PC-9 (cell line): ENCODE data around the gene RNF130. TPM values are rescaled to one million over a fixed set of nuclear protein-coding genes. Genes with fewer than 3 reads are reported as not detected.
"Not testable (repeated sequence)": the region's sequence is repeated elsewhere in the genome, so short reads cannot be mapped to it uniquely, and the experiment has no call there.

Source experiments
- BruUV-seq: library from RNA; stranded (reverse); fragments of 400-500 nt; replicated peaks from 2 replicates; lab custom pipeline; 2021; lab: Mats Ljungman, UMichigan
- CTCF ChIA-PET: fragments of 300-600 bp; sonication (Branson Sonifier 250); formaldehyde crosslinking; loops from one replicate; lab custom pipeline; 2022; ENCODE audit warnings: antibody characterized with exemption; lab: Charles Lee
- POLR2A ChIA-PET: fragments of 300-600 bp; sonication (Branson Sonifier 250); formaldehyde crosslinking; loops from one replicate; lab custom pipeline; 2022; ENCODE audit warnings: antibody characterized with exemption; ENCODE audit not compliant: unreplicated experiment; lab: Charles Lee
- DNase-seq, 2 experiments: peaks; one replicate each; pipeline versions ENCODE4 v3.0.0 to v3.0.0-alpha.2; 2015 to 2022; ENCODE audit warnings: mixed read lengths in 1 of 2
- H2AFZ ChIP-seq: fragments of 200-600 bp; sonication (generic); 2 replicates; pipeline ENCODE4 v1.8.1; 2017; ENCODE audit warnings: antibody characterized with exemption
- H3F3A ChIP-seq: fragments of 200-600 bp; sonication (generic); 2 replicates; pipeline ENCODE4 v1.8.1; 2017; ENCODE audit warnings: antibody characterized with exemption, mild to moderate bottlenecking, low read depth; ENCODE audit not compliant: insufficient read depth
- H3K27ac ChIP-seq: fragments of 200-600 bp; sonication (generic); 2 replicates; pipeline ENCODE4 v1.6.1; 2016; ENCODE audit warnings: mixed run types
- H3K27me3 ChIP-seq: fragments of 200-600 bp; sonication (generic); 2 replicates; pipeline ENCODE4 v1.6.1; 2016; ENCODE audit warnings: low read depth, mixed run types; ENCODE audit not compliant: insufficient read depth
- H3K36me3 ChIP-seq: fragments of 200-600 bp; sonication (generic); 2 replicates; pipeline ENCODE4 v1.6.1; 2016; ENCODE audit warnings: low read depth, mixed run types
- H3K4me1 ChIP-seq: fragments of 200-600 bp; sonication (generic); replicated peaks from 2 replicates; pipeline ENCODE4 v1.6.1; 2016; ENCODE audit warnings: mixed run types; ENCODE audit not compliant: insufficient read depth
- H3K4me2 ChIP-seq: fragments of 200-600 bp; sonication (generic); 2 replicates; pipeline ENCODE4 v1.6.1; 2017; ENCODE audit warnings: mixed run types
- H3K4me3 ChIP-seq: fragments of 200-600 bp; sonication (generic); 2 replicates; pipeline ENCODE4 v1.6.1; 2016; ENCODE audit warnings: mixed run types
- H3K79me2 ChIP-seq: fragments of 200-600 bp; sonication (generic); 2 replicates; pipeline ENCODE4 v1.6.1; 2017; ENCODE audit warnings: low read depth, mixed run types
- H3K9me2 ChIP-seq: fragments of 200-600 bp; sonication (generic); 2 replicates; pipeline ENCODE4 v1.8.1; 2017; ENCODE audit warnings: mild to moderate bottlenecking; ENCODE audit not compliant: insufficient read depth
- H3K9me3 ChIP-seq: fragments of 200-600 bp; sonication (generic); 2 replicates; pipeline ENCODE4 v1.8.1; 2016; ENCODE audit warnings: low read depth; ENCODE audit not compliant: insufficient read depth
- H4K20me1 ChIP-seq: fragments of 200-600 bp; sonication (generic); 2 replicates; pipeline ENCODE4 v1.8.1; 2017; ENCODE audit not compliant: insufficient read depth
- EZH2 ChIP-seq: fragments of 200-600 bp; sonication (generic); IDR thresholded peaks from 2 replicates; pipeline ENCODE4 v1.8.0; 2017; ENCODE audit warnings: antibody characterized with exemption, low read depth
- intact Hi-C: fragments of 100-400 bp; cut with micrococcal nuclease; formaldehyde crosslinking; loops from one replicate; pipeline ENCODE4 v1.10.0; 2022; ENCODE audit not compliant: unreplicated experiment
- total RNA-seq: library from RNA; stranded (reverse); gene quantifications from 2 replicates; pipeline ENCODE4 v1.2.3, GENCODE V29; 2021
- TF ChIP-seq, protein P1 (sequence below): fragments of 200-600 bp; sonication (generic); conservative IDR thresholded peaks from 2 replicates; pipeline ENCODE4 v1.6.1; 2017; ENCODE audit warnings: mixed run types, antibody characterized with exemption, mild to moderate bottlenecking, moderate library complexity

Gene RNF130
- total RNA-seq, 1 experiment from 2014 or later = 49.6 TPM

DNA sequence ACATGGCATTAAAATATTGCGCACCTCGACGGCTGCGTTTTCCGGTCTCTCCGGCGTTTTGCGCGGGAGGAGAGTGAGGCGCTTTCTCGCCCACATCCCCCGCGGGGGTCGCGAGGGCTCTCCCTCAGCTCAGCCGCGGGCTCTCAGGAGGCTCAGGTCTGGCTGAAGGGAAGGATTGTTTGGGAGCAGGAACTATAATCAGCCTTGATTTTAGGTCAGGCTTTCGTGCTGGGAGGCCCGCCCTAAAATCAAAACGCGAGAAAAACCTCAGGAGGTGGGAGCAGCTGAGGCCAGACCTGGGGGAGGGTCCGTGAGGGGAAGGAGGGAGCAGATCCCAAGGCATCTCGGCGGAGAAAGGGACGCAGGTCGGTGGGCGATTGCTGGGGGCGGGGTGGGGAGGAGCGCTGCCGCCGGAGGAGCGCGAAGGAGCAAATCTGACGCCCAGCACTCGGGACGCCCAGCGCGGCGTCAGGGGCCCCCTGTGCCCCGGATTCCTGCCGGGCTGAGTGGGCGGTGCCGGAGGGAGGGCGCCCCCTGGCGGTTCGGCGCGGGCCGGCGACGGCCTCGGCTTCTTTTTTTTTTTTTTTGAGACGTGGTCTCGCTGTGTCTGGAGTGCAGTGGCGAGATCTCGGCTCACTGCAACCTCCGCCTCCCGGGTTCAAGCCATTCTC is 18.7 kb upstream of the RNF130 start:
- ChIA-PET CTCF (interaction anchor here (0.6 to 1.1 kb wide), 5 partner anchors 33 to 355 kb away, joined by 3 to 9 read pairs (median 5); no protein-coding TSS in a partner anchor), POLR2A (no interaction called here)
- Histone ChIP-seq H4K20me1 (no peaks in the 10 kb centered on the region), H3K4me1 (peaks cover 8% of the 10 kb centered on the region), H3K9me2 (no peaks in the 10 kb centered on the region), H3K27ac (no peak overlapping the region), H3K79me2 (no peaks in the 10 kb centered on the region), H3K27me3 (no peaks in the 10 kb centered on the region), H2AFZ (peak overlapping the region; percentile 68; the same call in 1 of the 2 replicates), H3K9me3 (no peaks in the 10 kb centered on the region), H3K36me3 (no peaks in the 10 kb centered on the region), H3K4me3 (peak overlapping the region; percentile 41; the same call in 1 of the 2 replicates), H3F3A (peaks cover 8% of the 10 kb centered on the region; the same call in 1 of the 2 replicates), H3K4me2 (peak overlapping the region; percentile 61)
- BruUV-seq = no TSS peak
- DNase-seq = peak in 1 of 2 experiments; percentile 84
- TF ChIP-seq, protein P1, sequence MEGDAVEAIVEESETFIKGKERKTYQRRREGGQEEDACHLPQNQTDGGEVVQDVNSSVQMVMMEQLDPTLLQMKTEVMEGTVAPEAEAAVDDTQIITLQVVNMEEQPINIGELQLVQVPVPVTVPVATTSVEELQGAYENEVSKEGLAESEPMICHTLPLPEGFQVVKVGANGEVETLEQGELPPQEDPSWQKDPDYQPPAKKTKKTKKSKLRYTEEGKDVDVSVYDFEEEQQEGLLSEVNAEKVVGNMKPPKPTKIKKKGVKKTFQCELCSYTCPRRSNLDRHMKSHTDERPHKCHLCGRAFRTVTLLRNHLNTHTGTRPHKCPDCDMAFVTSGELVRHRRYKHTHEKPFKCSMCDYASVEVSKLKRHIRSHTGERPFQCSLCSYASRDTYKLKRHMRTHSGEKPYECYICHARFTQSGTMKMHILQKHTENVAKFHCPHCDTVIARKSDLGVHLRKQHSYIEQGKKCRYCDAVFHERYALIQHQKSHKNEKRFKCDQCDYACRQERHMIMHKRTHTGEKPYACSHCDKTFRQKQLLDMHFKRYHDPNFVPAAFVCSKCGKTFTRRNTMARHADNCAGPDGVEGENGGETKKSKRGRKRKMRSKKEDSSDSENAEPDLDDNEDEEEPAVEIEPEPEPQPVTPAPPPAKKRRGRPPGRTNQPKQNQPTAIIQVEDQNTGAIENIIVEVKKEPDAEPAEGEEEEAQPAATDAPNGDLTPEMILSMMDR = peak; percentile 82
- no peak for TF ChIP-seq EZH2
- intact Hi-C loops = loop anchor here (5.0 kb wide), 1 partner anchor 183 kb away; the partner anchor contains the start of gene TBC1D9B

DNA sequence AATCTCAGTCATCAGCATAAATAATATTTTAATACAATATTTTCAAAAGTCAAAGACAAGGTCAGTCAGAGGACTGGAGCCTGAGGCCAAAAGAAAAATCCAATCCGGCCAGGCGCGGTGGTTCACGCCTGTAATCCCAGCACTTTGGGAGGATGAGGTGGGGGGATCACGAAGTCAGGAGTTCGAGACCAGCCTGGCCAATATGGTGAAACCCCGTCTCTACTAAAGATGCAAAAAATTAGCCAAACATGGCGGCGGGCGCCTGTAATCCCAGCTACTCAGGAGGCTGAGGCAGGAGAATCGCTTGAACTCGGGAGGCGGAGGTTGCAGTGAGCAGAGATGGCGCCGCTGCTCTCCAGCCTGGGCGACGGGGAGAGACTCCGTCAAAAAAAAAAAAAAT is 18.1 kb upstream of the RNF130 start:
- H3K4me2 ChIP-seq, BruUV-seq, DNase-seq, H3K27ac ChIP-seq, H3K4me3 ChIP-seq, H3K27me3 ChIP-seq, H3K9me2 ChIP-seq, H2AFZ ChIP-seq, POLR2A ChIA-PET, H3K36me3 ChIP-seq, H3K79me2 ChIP-seq, H3K9me3 ChIP-seq, H4K20me1 ChIP-seq: not testable (repeated sequence)
- CTCF ChIA-PET = interaction anchor here (0.6 to 0.7 kb wide), 2 partner anchors 225 to 269 kb away, joined by 3 to 5 read pairs; no protein-coding TSS in a partner anchor
- Histone ChIP-seq H3F3A (peaks cover 14% of the 10 kb centered on the region; the same call in 1 of the 2 replicates), H3K4me1 (peaks cover 14% of the 10 kb centered on the region)
- intact Hi-C loops = loop anchor here (5.0 kb wide), 2 partner anchors 182 to 232 kb away; partner anchors contain the start of genes MRNIP and TBC1D9B

DNA sequence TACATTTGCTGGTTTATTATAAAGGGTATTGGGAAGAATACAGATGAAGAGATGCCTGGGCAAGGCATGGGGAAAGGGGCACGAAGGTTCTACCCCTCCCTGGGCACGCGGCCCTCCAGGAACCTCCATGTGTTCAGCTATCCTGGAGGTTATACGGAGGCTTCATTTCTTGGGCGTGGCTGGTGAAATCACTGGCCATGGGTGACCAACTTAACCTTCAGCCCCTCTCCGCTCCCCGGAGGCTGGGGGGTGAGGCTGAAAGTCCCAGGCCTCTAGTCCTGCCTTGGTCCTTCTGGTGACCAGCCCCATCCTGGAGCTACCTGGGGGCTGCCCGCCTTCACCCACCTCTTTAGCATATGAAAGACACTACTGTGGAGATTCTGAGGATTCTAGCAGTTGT is 17.0 kb upstream of the RNF130 start:
- Histone ChIP-seq H4K20me1 (no peaks in the 10 kb centered on the region), H3K27ac (no peak overlapping the region), H3K4me1 (peaks cover 19% of the 10 kb centered on the region), H3K4me3 (no peak overlapping the region), H3F3A (peaks cover 16% of the 10 kb centered on the region; the same call in 1 of the 2 replicates), H3K4me2 (no peak overlapping the region), H3K9me3 (no peaks in the 10 kb centered on the region), H2AFZ (no peak overlapping the region), H3K9me2 (no peaks in the 10 kb centered on the region), H3K79me2 (no peaks in the 10 kb centered on the region), H3K27me3 (no peaks in the 10 kb centered on the region), H3K36me3 (no peaks in the 10 kb centered on the region)
- DNase-seq = no peak
- intact Hi-C loops = loop anchor here (5.0 kb wide), 1 partner anchor 231 kb away; the partner anchor contains the start of gene MRNIP
- ChIA-PET POLR2A (no interaction called here), CTCF (no interaction called here)
- no TSS peak for BruUV-seq
- TF ChIP-seq, protein P1 = no peak
- TF ChIP-seq EZH2 = no peak
